Fibroblast of skin of right biceps (primary cell): ENCODE results near the gene ZNF618.

ENCODE experiments used
- DNase-seq: peaks from one replicate; pipeline ENCODE4 v3.0.0-alpha.2; 2013

The ZNF618 gene

DNA sequence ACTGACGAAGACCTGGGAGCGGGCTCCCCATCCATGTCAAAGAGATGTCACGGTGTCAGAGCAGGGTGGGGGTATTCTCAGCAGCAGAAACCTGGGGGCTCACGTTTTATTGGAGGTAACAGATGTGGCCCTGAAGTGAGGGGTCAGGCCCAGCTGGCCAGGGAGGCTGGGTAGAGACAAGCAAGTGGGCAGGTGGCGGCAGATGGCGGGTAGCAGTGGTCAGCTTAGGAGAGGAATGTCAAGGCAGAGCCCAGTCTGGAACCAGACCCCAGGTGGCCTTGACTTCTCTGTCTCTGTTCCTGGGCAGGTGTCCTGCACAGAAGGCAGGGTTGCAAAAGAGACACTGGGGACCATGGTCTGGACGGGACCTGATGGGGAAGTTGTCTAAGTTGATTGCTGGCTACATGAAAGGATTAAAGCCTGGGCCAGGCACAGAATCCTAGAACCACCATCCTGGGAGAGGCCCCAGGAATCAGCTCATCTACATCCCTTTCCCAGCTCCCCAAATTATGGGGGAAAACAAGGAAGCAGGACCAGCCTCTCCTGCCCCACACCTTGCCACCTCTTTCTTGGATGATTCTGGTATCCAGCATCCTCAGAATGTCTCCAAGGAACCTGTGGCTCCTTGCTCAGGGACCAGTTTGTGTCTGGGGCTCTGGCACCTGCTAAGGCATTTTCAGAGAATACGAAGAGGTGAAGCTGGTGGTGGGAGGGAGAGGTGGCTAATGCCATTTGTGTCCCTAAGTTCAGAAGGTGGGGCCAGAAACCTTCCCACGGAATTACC, 129.5 kb downstream of the ZNF618 start:
- DNase-seq = no peak

GRCh38 chr9:114006155-114006550, 130.0 kb downstream of the ZNF618 start:
- no peak for DNase-seq

DNA sequence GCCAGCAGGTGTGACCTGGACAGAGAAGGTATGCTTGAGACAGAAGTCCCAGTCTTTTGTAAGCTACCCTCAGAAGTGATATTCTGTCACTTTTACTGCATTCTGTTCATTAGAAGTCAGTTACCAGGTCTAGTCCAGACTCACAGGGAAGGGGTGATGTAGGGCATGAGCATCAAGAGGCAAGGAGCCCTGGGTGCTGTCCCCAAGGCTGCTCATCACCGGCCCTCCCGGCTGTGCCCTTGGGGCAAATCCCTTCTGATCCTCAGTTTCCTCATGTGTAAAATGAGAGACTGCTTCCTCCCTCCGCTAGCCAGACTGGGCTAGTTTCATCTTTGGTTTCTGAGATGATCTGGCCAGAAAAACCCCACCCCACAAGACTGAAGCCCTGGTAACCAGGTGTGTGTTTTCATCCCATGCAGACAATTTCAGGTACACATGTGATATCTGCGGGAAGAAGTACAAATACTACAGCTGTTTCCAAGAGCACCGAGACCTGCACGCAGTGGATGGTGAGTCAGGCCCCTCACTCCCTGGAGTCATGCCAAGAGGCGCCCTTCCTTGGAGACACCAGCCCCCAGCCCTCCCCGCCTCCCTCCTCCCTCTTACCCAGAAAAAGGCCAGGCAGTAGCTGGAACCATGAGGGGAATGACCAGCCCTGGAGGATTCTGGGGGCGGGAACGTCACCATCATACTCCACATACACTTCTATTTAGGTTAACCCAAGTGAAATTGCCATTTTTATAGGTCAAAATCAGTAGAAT, 131.0 kb downstream of the ZNF618 start:
- DNase-seq = no peak

GRCh38 chr9:114007991-114008666, 132.0 kb downstream of the ZNF618 start:
- DNase-seq = no peak

GRCh38 chr9:114008667-114009410, 132.7 kb downstream of the ZNF618 start:
- DNase-seq = no peak

DNA sequence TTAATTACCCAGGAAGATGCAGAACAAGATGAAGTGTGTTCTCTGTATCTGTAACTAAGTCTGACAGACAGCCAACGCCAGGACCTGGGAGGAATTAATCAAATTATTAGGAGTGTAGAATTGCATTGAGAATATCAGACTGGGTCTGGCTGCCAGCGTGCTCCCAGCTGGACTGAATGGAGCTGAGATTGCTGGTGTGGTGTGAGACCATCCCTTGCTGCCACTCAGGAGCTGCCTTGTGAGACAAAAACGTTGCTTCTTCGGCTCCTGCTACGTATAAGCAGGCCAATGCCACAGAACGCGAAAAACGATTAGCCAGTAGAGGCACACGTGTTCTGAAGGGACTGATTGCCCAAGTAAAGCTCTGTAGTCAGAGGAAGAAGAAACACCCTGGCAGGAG, 135.2 kb downstream of the ZNF618 start:
- DNase-seq = no peak

GRCh38 chr9:114012126-114012525, 136.0 kb downstream of the ZNF618 start:
- no peak for DNase-seq

GRCh38 chr9:114014044-114014443, 137.9 kb downstream of the ZNF618 start:
- DNase-seq = no peak

DNA sequence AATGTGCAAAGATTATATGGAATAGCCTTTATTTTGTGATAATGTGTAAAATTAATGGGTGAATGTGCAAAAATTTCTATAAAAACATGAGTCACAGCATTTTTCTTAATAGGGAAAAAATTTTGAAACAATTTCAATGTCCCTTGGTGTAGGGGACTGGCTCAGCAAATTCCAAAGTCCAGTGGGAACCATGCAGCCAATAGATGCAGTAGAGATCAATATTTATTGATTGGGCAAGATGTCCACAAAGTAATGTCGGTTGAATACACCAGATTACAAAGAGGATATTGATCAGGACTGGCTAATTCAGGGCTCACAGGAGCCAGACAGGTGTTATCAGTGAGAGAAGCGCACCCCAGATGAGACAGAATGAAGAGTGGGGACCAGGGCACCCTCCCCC, 139.5 kb downstream of the ZNF618 start:
- no peak for DNase-seq

- DNase-seq = no peak
Observed at GRCh38 chr9:114016101-114016500, 140.0 kb downstream of the ZNF618 start.

DNA sequence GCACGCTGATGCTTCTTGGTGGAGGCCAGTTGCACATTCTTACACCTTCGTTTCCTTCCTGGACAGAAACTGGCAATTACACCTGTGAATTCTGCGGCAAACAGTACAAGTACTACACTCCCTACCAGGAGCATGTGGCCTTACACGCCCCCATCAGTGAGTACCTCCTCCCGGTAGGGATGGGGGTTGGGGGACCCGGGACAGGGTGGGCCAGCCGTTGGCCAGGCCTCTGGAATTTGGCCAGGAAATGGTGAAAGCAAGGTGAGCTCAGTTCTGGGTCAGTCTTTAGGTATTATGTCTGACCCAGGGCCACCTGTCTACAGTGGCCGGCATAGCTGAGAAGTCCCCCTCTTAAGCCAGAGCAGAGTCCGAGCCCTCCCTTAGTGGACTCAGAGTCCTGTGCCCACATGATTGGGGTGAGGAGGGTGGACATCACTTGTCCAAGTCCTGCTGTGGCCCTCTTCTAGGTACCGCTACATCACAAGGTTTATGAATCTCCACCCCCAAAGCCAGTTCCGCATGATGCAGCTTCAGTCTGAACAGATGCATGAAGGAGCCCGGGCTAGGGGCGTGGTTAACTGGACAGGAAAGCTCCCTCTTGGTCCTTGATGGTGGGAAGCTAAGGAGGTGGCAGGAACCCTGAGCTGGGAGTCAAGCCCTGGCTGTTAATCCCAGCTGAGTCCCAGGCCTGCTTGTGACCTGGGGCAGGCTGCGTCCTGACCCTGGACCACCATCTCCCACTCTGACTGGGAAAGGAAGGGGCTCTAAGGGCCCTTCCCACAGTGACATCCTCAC, 140.7 kb downstream of the ZNF618 start:
- no peak for DNase-seq

GRCh38 chr9:114017741-114018715, 141.9 kb downstream of the ZNF618 start:
- DNase-seq = no peak

DNA sequence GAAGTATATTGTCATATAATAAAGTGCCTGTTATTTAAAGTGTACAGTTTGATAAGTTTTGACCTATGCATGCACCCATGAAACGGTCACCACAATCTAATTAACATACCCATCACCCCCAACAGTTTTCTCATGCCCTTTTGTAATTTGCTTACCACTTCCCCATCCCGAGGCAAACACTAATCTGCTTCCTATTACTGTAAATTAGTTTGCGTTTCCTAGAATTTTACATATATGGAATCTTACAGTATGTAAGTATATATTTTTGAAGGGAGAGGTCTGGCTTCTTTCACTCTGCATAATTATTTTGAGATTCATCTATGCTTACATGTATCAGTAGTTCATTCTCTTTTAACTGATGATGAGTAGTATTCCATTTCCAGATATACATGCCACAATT, 145.5 kb downstream of the ZNF618 start:
- DNase-seq = no peak

DNA sequence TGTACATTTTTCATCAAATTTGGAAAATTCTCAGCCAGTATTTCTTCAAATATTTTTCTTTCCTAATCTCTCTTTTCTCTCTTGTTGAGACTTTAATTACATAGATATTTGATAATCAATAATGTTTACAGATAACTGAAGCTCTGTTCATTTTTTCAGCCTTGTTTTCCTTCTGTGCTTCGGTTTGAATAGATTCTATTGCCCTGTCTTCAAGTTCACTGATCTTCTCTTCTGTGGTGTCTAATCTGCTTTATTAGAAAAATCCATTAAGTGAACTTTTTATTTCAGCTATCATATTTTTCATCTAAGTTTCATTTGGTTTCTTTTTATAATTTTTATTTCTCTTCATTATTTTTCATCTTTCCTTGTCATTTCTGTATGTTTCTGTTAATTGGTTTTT, 147.9 kb downstream of the ZNF618 start:
- DNase-seq = no peak

DNA sequence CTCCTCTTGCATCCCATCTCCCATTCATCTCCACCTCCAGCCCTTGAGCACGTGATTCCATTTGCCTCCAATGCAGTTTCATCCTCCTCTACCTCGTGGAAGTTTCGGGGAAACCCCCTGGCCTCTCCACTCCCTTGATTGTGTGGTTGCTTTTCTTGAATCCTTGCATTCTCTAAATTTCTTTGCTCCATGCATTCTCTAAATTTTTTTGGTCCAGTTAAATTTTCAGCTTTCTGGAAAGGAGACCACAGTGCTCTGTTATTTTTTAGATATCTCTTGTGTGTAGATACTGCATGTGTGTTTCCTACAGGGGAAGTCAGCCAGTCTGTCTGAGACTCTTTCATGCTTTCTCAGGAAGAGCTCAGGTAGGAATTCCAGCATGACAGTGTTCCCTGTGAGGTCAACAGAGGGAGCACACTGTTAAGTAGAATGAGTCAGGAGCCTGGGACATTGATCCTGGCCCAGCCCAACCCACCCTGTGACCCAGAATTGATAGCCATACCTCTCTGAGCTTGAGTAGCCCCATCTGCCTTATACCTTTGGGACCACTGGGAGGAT, 149.2 kb downstream of the ZNF618 start:
- peak; percentile 18 for DNase-seq

GRCh38 chr9:114025760-114026159, 149.7 kb downstream of the ZNF618 start:
- no peak for DNase-seq

- no peak for DNase-seq
Observed at GRCh38 chr9:114026335-114026734, 150.2 kb downstream of the ZNF618 start.

GRCh38 chr9:114027159-114027862, 151.2 kb downstream of the ZNF618 start:
- no peak for DNase-seq

DNA sequence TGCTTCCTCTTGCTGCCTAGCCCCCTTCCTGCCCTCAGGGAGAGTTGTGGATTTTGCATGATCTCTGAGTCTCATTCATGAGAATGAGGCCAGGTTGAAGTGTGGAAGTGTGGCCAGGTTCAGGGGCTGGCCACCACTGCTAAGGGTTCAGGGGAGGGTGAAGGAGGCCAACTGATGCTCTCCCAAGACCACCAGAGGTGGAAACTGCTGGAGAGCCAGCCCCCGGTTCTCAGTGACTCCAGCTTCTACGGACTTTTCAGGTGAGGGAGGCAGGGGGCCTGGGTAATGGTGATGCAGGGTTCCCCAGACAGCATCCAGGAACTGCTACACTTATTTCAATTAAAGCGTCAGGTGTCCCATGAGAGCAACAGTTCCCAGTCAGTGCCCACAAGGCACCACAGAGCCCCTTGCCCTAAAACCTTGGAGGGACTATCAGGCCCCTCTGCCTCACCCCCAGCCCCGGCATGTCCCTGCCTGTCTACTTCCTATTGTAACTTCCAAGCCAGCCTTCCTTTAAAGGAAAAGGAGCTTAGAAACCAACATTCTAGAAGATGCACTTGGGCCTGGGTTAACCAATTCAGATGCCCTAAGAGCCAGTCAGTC, 151.9 kb downstream of the ZNF618 start:
- DNase-seq = no peak

DNA sequence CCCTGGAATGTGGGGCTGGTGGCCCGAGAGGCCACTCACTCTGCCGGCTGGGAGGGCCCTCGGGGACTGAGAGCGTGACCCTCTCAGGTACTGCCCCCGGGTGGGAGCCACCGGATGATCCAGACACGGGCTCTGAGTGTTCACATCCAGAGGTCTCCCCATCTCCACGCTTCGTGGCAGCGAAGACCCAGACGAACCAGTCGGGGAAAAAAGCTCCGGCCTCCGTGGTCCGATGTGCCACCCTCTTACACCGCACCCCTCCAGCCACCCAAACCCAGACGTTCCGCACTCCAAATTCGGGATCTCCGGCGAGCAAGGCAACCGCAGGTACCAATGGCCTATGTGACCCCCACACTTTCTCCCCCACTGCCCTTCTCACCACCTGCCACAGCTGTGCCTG, 152.5 kb downstream of the ZNF618 start:
- no peak for DNase-seq
